Psoas muscle (tissue), 8 donors: ENCODE measurements around the gene SLTM. TPM values are rescaled to one million over a fixed set of nuclear protein-coding genes. Genes with fewer than 3 reads are reported as not detected.

ENCODE experiments used
- ATAC-seq, 4 donors: fragments of 200-7000 bp; cut with Tn5 transposase; one replicate each; pipeline ENCODE4 v1.9.1; 2020; ENCODE audit warnings: moderate library complexity in 3 of 4, mild to moderate bottlenecking in 2 of 4
- DNase-seq, 2 donors: peaks; one replicate each; pipeline ENCODE4 v3.0.0-alpha.2; 2020
- H3K27ac ChIP-seq: fragments of 200-600 bp; one replicate; pipeline ENCODE4 v1.8.0; 2022
- H3K27me3 ChIP-seq, 3 donors: fragments of 200-600 bp in 1 of 3; one replicate each; pipeline versions ENCODE4 v1.6.1 to v1.8.0; 2013 to 2022; ENCODE audit warnings: low read length in 2 of 3, mild to moderate bottlenecking in 2 of 3, moderate library complexity in 1 of 3; ENCODE audit not compliant: insufficient read depth in 3 of 3
- H3K36me3 ChIP-seq, 2 donors: fragments of 200-600 bp in 1 of 2; one replicate each; pipeline versions ENCODE4 v1.6.1 to v1.8.0; 2013 to 2022; ENCODE audit warnings: low read depth in 1 of 2, mild to moderate bottlenecking in 1 of 2, moderate library complexity in 1 of 2; ENCODE audit not compliant: insufficient read depth in 1 of 2
- H3K4me1 ChIP-seq: fragments of 200-600 bp; one replicate; pipeline ENCODE4 v1.8.0; 2022
- H3K4me3 ChIP-seq: fragments of 200-600 bp; one replicate; pipeline ENCODE4 v1.8.0; 2022; ENCODE audit warnings: mild to moderate bottlenecking
- H3K9me3 ChIP-seq: fragments of 200-600 bp; one replicate; pipeline ENCODE4 v1.8.0; 2022
- CTCF ChIP-seq: fragments of 200-600 bp; IDR thresholded peaks from one replicate; pipeline ENCODE4 v1.8.0; 2022; ENCODE audit warnings: antibody characterized with exemption
- WGBS, 3 donors: extraction: QIAGEN DNeasy Blood & Tissue Kit; methylation state at CpG; one replicate each; pipeline versions ENCODE4 v1.1.6 to v1.1.7; 2013; 5-methylcytosine and 5-hydroxymethylcytosine counted together
- intact Hi-C, 2 donors: fragments of 100-400 bp; cut with DNase I; formaldehyde crosslinking; loops; one replicate each; pipeline versions ENCODE4 v1.11.0 to v1.14.2; 2022
- polyA plus RNA-seq, 3 donors: library from polyadenylated mRNA; stranded (reverse); fragments of 200-250 nt; gene quantifications; one replicate each; pipeline ENCODE4 v1.2.3, GENCODE V29; 2013
- total RNA-seq, 4 donors: library from RNA; stranded (reverse); fragmentation: NEBNext Ultra II Directional in 2 of 4; extraction: Animal tissue kit (Norgen Biotek cat#: 25700) in 2 of 4; gene quantifications; one replicate each; pipeline versions ENCODE4 v1.2.1 to v1.2.4, GENCODE V29; 2021 to 2023
- donor health status: healthy with polysubstance abuse.
- donor health status: DM: no; HTN: no; CAD: no; lungs with moderate emphysema.
- donor health status: Bipolar disorder and iron deficiency.
- donor health status: healthy.
- donor health status: DM: yes; HTN: yes; CAD: no.
- donor health status: DM: no; HTN: no; CAD: no.
- donor health status: DM: no; HTN: no; CAD: no.
- donor health status: DM: yes; HTN: yes; CAD: no.

The SLTM gene
- total and polyA plus RNA-seq, 7 donors: 32.6 to 67.4 (median 42.9) TPM

GRCh38 chr15:58977887-58978286 is 44.4 kb upstream of the SLTM start:
- no peak for ATAC-seq
- peaks cover 4% of the 10 kb centered on the region for H3K4me1 ChIP-seq
- no peak for TF ChIP-seq CTCF
- no peaks in the 10 kb centered on the region for H3K9me3 ChIP-seq
- no peak for DNase-seq
- no peak overlapping the region for H3K4me3 ChIP-seq
- intact Hi-C loops: no loop called here
- H3K27me3 ChIP-seq: no peaks in the 10 kb centered on the region
- no peaks in the 10 kb centered on the region for H3K36me3 ChIP-seq
- no peak overlapping the region for H3K27ac ChIP-seq

GRCh38 chr15:58967479-58967878 is 34.0 kb upstream of the SLTM start:
- no peak overlapping the region for H3K4me3 ChIP-seq
- no peak for ATAC-seq
- no peaks in the 10 kb centered on the region for H3K9me3 ChIP-seq
- WGBS, 3 donors: 72 to 92% (median 85%) methylated on average over 2 of the region's 2 CpGs
- intact Hi-C loops: no loop called here
- H3K27ac ChIP-seq: no peak overlapping the region
- DNase-seq: no peak
- H3K4me1 ChIP-seq: no peaks in the 10 kb centered on the region
- H3K36me3 ChIP-seq: no peaks in the 10 kb centered on the region
- TF ChIP-seq CTCF: no peak
- H3K27me3 ChIP-seq: no peaks in the 10 kb centered on the region

- Histone ChIP-seq H3K36me3 (no peaks in the 10 kb centered on the region), H3K27me3 (no peaks in the 10 kb centered on the region), H3K27ac (no peak overlapping the region), H3K4me3 (no peak overlapping the region), H3K9me3 (no peaks in the 10 kb centered on the region), H3K4me1 (no peaks in the 10 kb centered on the region)
- DNase-seq (no peak), ATAC-seq (no peak)
- TF ChIP-seq CTCF: no peak
- intact Hi-C loops: no loop called here
- WGBS, 3 donors: 79 to 80% (median 80%) methylated on average over 3 of the region's 3 CpGs
Observed at GRCh38 chr15:58966698-58967097, 33.2 kb upstream of the SLTM start.

- Histone ChIP-seq H3K27me3 (no peaks in the 10 kb centered on the region), H3K4me3 (no peak overlapping the region), H3K27ac (no peak overlapping the region), H3K9me3 (no peaks in the 10 kb centered on the region), H3K36me3 (no peaks in the 10 kb centered on the region), H3K4me1 (no peaks in the 10 kb centered on the region)
- intact Hi-C loops: no loop called here
- no peak for DNase-seq
- 78 to 85% (median 81%) methylated on average over 8 of the region's 8 CpGs for WGBS, 3 donors
- no peak for TF ChIP-seq CTCF
- no peak for ATAC-seq
Observed at GRCh38 chr15:58962662-58963565, 29.4 kb upstream of the SLTM start.

- intact Hi-C loops: no loop called here
- WGBS, 3 donors: 74 to 81% (median 80%) methylated on average over 1 of the region's 1 CpG
- H3K4me1 ChIP-seq: no peaks in the 10 kb centered on the region
- no peak for ATAC-seq
- H3K4me3 ChIP-seq: no peak overlapping the region
- no peak for DNase-seq
- no peaks in the 10 kb centered on the region for H3K9me3 ChIP-seq
- no peak overlapping the region for H3K27ac ChIP-seq
- no peaks in the 10 kb centered on the region for H3K36me3 ChIP-seq
- TF ChIP-seq CTCF: no peak
- no peaks in the 10 kb centered on the region for H3K27me3 ChIP-seq
Observed at GRCh38 chr15:58962136-58962535, 28.7 kb upstream of the SLTM start.
